Activated CD4-positive, alpha-beta T cell treated with anti-CD3 and anti-CD28 coated beads, Interleukin-2, amount 50 U/mL, for 1 hour (primary cell): ENCODE data around the gene STX19.
"Not testable (repeated sequence)": the region's sequence is repeated elsewhere in the genome, so short reads cannot be mapped to it uniquely, and the experiment has no call there.

Experiments used
- DNase-seq: peaks from one replicate; pipeline ENCODE4 v3.0.0-alpha.2; 2020

The STX19 gene

GRCh38 chr3:94028093-94028837 is at the start of gene STX19:
Gene STX19, minus strand, starts transcription at chr3:94028597. Its CDS starts 13,328 bp downstream, at chr3:94015269.
- no peak for DNase-seq

GRCh38 chr3:94076055-94076454 is 47.7 kb upstream of the STX19 start:
- no peak for DNase-seq

- DNase-seq = no peak
These were observed 43.4 kb upstream of the STX19 start for GRCh38 chr3:94071713-94072284.

DNA sequence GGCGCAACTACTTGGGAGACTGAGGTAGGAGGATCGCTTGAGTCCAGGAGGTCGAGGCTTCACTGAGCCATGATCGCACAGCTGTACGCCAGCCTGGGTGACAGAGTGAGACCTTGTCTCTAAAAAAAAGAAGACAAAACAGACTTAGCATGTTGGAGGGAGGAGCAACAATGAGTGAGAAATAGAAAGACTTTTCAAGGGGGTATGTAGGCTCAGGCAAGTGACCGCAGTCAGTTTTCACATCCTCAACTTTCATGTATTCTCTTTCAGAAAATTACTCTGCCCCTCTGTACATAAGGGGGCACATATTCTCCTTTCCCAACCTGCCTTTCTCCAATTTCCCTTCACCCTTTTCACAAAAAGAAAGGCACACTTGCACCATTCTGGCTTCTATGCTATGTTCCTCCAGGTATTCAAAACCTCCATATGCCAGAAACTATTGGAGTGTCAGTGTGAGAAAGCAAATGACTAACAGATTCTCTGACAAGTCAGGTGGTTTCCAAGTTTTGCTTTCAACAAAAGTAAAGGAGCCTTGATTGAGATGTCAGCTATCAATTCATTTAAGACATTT is 42.0 kb upstream of the STX19 start:
- DNase-seq = no peak

DNA sequence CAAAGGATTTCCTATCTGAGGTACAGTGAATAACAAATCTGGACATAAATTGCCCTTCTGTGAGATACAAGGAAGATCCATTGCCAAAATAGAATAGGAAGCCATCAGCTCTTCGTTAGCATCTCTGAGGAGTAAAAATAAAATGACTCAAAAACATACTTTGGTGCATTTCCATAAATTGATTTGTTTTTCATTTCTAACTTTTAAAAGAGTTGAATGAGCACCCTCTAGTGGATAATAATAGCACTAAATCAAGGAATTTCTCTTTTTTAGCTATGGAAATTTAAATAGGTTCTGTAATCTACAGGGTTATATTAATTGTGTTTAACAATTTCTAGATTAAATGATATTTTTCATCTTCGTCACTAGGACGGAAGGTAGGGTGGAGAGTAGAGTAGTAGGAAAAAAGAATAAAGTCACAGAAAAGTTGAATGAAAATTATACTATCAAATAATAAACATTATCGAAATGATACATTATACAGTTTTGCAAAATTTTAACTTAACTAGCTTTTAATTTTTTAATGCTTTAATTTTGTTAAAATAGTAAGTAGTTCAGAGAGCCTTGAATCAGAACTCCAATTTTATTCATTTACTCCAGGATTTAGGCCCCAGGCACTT is 40.9 kb upstream of the STX19 start:
- no peak for DNase-seq

- no peak for DNase-seq
These were observed 38.4 kb upstream of the STX19 start for GRCh38 chr3:94066506-94067500.

DNA sequence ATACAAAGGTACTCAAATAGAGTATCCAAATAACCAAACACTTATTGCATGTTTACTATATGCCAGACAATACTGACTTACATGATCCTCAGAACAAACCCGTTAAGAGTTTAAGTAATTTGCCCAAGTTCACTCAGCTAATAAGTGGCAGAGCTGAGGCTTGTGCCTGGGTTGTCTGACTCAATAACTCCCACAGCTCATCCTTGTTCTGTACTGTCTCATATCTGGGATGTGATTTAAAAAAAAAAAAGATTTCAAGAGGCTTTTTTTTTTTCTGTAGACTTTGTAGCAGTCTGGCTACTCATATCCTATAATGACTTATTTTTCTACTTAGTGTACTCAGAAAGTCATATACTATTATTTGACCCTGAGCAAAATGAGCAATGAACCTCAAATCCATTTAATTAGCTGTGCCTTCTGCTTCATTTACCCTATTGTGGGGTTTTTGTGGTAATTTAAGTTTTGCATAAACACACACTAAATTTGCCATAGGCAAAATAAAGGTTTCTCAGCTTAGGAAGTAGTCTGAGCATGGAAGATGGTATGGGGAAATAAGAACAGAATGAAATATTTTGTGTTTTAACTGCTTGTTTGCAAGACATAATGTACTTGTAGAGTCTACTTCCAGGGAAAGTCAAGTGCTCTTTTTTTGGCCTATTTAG is 37.6 kb upstream of the STX19 start:
- DNase-seq = no peak

DNA sequence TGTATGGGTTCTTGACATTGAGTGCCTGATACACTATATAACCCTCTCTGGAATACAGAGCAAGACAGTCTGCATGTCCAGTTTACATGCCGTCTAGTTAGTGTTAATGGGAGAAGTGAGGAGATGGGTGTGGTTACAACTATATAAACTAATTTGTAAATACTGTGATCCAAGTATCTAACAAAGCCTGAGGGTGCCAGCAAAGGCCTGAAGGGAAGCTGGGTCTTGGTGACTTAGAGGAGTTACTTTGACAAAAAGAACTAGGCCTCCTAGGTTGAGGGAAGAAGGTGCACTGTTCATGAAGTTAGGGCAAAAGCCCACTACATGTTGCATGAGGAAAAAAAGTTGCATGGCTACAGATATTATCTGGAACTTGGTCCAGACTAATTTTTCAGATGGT is 36.7 kb upstream of the STX19 start:
- no peak for DNase-seq

- DNase-seq = no peak
These were observed 36.0 kb upstream of the STX19 start for GRCh38 chr3:94064243-94064860.

- no peak for DNase-seq
These were observed 35.2 kb upstream of the STX19 start for GRCh38 chr3:94063496-94064119.

GRCh38 chr3:94062513-94063404 is 34.4 kb upstream of the STX19 start, which contains the start of the genes DHFR2 and NSUN3:
Gene DHFR2, minus strand, starts transcription at chr3:94062916. Its CDS starts 1,405 bp downstream, at chr3:94061511.
Gene NSUN3, plus strand, starts transcription at chr3:94063061. Its CDS starts 66 bp downstream, at chr3:94063127.
- DNase-seq = peak; percentile 72

GRCh38 chr3:94061297-94061696 is 32.9 kb upstream of the STX19 start:
- DNase-seq = no peak

DNA sequence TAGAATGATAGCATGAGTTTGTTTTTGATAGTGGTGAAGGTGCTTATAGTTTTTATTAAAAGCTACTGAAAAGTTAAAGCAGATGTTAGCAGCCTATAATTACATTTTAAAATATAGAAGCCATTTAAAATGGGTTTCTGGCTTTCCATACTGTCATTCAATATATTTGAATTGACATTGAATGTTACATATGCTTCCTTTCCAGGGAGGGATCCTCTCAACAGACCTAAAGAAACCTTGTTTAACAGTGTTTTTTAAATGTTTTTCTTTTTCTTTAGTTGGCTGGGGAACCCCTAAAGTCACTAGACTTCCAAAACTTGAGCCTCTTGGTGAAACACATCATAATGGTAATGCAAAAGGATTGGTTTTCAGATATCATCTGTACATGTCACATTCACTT is 22.1 kb upstream of the STX19 start:
- DNase-seq = no peak

DNA sequence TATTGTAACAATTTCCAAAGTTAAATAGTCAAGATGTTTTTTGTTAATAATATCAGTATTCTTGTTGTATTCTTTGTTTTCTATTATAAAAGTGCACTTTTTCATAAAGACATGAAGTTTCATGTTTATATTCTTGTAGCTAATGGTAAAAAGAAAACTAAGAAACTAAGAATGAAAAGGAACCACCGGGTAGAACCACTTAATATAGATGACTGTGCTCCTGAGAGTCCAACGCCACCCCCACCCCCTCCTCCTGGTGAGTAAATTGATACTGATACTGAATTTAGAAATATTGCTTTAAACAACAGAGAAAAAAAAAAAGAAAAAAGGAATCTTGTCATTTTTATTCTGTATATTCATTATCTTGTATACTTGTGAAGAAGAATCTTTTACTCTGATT is 20.9 kb upstream of the STX19 start:
- no peak for DNase-seq

GRCh38 chr3:94046533-94046932 is 18.1 kb upstream of the STX19 start:
- no peak for DNase-seq

DNA sequence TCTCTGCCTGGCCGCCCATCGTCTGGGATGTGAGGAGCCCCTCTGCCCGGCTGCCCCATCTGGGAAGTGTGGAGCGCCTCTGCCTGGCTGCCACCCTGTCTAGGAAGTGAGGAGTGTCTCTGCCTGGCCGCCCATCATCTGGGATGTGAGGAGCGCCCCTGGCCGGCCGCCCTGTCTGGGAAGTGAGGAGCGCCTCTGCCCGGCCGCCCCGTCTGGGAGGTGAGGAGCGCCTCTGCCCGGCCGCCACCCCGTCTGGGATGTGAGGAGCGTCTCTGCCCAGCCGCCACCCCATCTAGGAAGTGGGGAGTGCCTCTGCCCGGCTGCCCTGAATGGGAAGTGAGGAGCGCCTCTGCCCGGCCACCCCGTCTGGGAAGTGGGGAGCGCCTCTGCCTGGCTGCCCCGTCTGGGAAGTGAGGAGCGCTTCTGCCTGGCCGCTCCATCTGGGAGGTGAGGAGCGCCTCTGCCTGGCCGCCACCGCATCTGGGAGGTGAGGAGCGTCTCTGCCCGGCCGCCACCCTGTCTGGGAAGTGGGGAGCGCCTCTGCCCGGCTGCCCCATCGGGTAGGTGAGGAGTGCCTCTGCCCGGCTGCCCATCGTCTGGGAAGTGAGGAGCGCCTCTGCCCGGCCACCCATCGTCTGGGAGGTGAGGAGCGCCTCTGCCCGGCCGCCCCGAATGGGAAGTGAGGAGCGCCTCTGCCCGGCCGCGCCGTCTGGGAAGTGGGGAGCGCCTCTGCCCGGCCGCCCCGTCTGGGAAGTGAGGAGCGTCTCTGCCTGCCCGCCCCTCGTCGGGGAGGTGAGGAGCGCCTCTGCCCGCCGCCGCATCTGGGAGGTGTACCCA is 15.9 kb upstream of the STX19 start:
- DNase-seq = not testable (repeated sequence)

GRCh38 chr3:94043285-94043684 is 14.9 kb upstream of the STX19 start:
- no peak for DNase-seq

- no peak for DNase-seq
These were observed 8.6 kb upstream of the STX19 start for GRCh38 chr3:94036909-94037507.
